ENCODE measurements around the gene DNMT3A.

- TF ChIP-seq CTCF (IDR thresholded peaks at IDR 0.05 in 4 of 5, conservative IDR thresholded peaks at IDR 0.05 in 1 of 5) (no peak), POLR2A (IDR thresholded peaks at IDR 0.05) (no peak)
Measured at GRCh38 chr2:25380586-25381375, 39.1 kb upstream of the DNMT3A start.
